A673 (cell line): ENCODE results near the gene RAB11A. TPM values are rescaled to one million over a fixed set of nuclear protein-coding genes. Genes with fewer than 3 reads are reported as not detected.

ENCODE experiments used
- BruUV-seq: library from RNA; stranded (reverse); fragments of 400-500 nt; replicated peaks from 2 replicates; lab custom pipeline; 2021; lab: Mats Ljungman, UMichigan
- CTCF ChIA-PET: fragments of 300-600 bp; sonication (Branson Sonifier 250); formaldehyde crosslinking; loops from one replicate; lab custom pipeline; 2022; ENCODE audit warnings: antibody characterized with exemption; lab: Charles Lee
- POLR2A ChIA-PET: fragments of 300-600 bp; sonication (Branson Sonifier 250); formaldehyde crosslinking; loops from one replicate; lab custom pipeline; 2022; ENCODE audit warnings: antibody characterized with exemption; ENCODE audit not compliant: low non-redundant PET; lab: Charles Lee
- DNase-seq: peaks from one replicate; pipeline ENCODE4 v3.0.0-alpha.2; 2015; ENCODE audit warnings: low spot score
- H3K27ac ChIP-seq: fragments of 200-600 bp; sonication (generic); 2 replicates; pipeline ENCODE4 v1.5.1; 2016; ENCODE audit warnings: mixed run types, low read depth, mild to moderate bottlenecking, mixed read lengths, antibody characterized with exemption, low read length; ENCODE audit not compliant: poor library complexity, severe bottlenecking
- H3K27me3 ChIP-seq: fragments of 200-600 bp; sonication (generic); replicated peaks from 2 replicates; pipeline ENCODE4 v1.6.1; 2017; ENCODE audit warnings: mixed run types, low read depth, mild to moderate bottlenecking, mixed read lengths, antibody characterized with exemption, low read length; ENCODE audit not compliant: insufficient read depth, poor library complexity
- H3K36me3 ChIP-seq: fragments of 200-600 bp; sonication (generic); 2 replicates; pipeline ENCODE4 v1.6.1; 2016; ENCODE audit warnings: mixed run types, mild to moderate bottlenecking, mixed read lengths, antibody characterized with exemption, low read length; ENCODE audit not compliant: insufficient read depth, poor library complexity, severe bottlenecking
- H3K4me1 ChIP-seq: fragments of 200-600 bp; sonication (generic); 2 replicates; pipeline ENCODE4 v1.6.1; 2017; ENCODE audit warnings: mixed run types, mild to moderate bottlenecking, mixed read lengths, antibody characterized with exemption, low read length; ENCODE audit not compliant: insufficient read depth, poor library complexity, severe bottlenecking
- H3K4me3 ChIP-seq: fragments of 200-600 bp; sonication (generic); 2 replicates; pipeline ENCODE4 v1.5.1; 2016; ENCODE audit warnings: low read depth, mixed run types, mild to moderate bottlenecking, mixed read lengths, low read length; ENCODE audit not compliant: poor library complexity, severe bottlenecking
- H3K9me3 ChIP-seq: fragments of 200-600 bp; sonication (generic); 2 replicates; pipeline ENCODE4 v1.6.1; 2016; ENCODE audit warnings: mixed run types, low read depth, mild to moderate bottlenecking, mixed read lengths, antibody characterized with exemption, low read length; ENCODE audit not compliant: poor library complexity, severe bottlenecking
- CTCF ChIP-seq: fragments of 300-800, 200-600 bp; sonication (generic); conservative IDR thresholded peaks from 2 replicates; pipeline ENCODE4 v1.5.1; 2017; ENCODE audit warnings: low read depth, mild to moderate bottlenecking, antibody characterized with exemption, low read length, moderate library complexity, mixed read lengths
- EZH2 ChIP-seq: fragments of 200-600 bp; sonication (generic); IDR thresholded peaks from 2 replicates; pipeline ENCODE4 v1.6.1; 2017; ENCODE audit warnings: borderline replicate concordance, low read depth, mild to moderate bottlenecking, mixed read lengths, antibody characterized with exemption, low read length; ENCODE audit not compliant: poor library complexity, severe bottlenecking
- intact Hi-C: fragments of 100-400 bp; cut with micrococcal nuclease; formaldehyde crosslinking; loops from one replicate; pipeline ENCODE4 v1.10.0; 2022; ENCODE audit not compliant: unreplicated experiment
- total RNA-seq: library from RNA; stranded (reverse); gene quantifications from 2 replicates; pipeline ENCODE4 v1.2.3, GENCODE V29; 2021

Gene RAB11A
- total RNA-seq, 1 experiment from 2014 or later: 227 TPM

GRCh38 chr15:65822316-65822715, 47.0 kb upstream of the RAB11A start:
- no peak for DNase-seq
- H3K27ac ChIP-seq: no peak overlapping the region
- POLR2A ChIA-PET: no interaction called here
- H3K27me3 ChIP-seq: no peaks in the 10 kb centered on the region
- intact Hi-C loops: no loop called here
- H3K4me3 ChIP-seq: no peak overlapping the region
- no TSS peak for BruUV-seq
- no peaks in the 10 kb centered on the region for H3K36me3 ChIP-seq
- H3K4me1 ChIP-seq: no peaks in the 10 kb centered on the region
- TF ChIP-seq CTCF (no peak), EZH2 (no peak)
- CTCF ChIA-PET: no interaction called here
- H3K9me3 ChIP-seq: no peaks in the 10 kb centered on the region

- Histone ChIP-seq H3K9me3 (no peaks in the 10 kb centered on the region), H3K27ac (no peak overlapping the region), H3K27me3 (no peaks in the 10 kb centered on the region), H3K4me1 (no peaks in the 10 kb centered on the region), H3K4me3 (no peak overlapping the region), H3K36me3 (no peaks in the 10 kb centered on the region)
- TF ChIP-seq EZH2 (no peak), CTCF (peak; percentile 71)
- POLR2A ChIA-PET: interaction anchor here (0.6 kb wide), 1 partner anchor 376 kb away, joined by 3 read pairs; no protein-coding TSS in a partner anchor
- CTCF ChIA-PET: interaction anchor here (0.5 to 1.1 kb wide), 5 partner anchors 8 to 175 kb away, joined by 3 to 7 read pairs (median 4); no protein-coding TSS in a partner anchor
- DNase-seq: peak; percentile 67
- intact Hi-C loops: no loop called here
- no TSS peak for BruUV-seq
Observed at GRCh38 chr15:65824031-65824743, 45.1 kb upstream of the RAB11A start.

GRCh38 chr15:65824941-65825544, 44.2 kb upstream of the RAB11A start:
- no TSS peak for BruUV-seq

More at GRCh38 chr15:65824941-65825544, 44.2 kb upstream of the RAB11A start:
- Histone ChIP-seq H3K9me3 (no peaks in the 10 kb centered on the region), H3K27ac (no peak overlapping the region), H3K36me3 (no peaks in the 10 kb centered on the region), H3K4me3 (no peak overlapping the region), H3K4me1 (no peaks in the 10 kb centered on the region), H3K27me3 (no peaks in the 10 kb centered on the region)
- TF ChIP-seq CTCF: no peak
- no peak for TF ChIP-seq EZH2
- CTCF ChIA-PET: interaction anchor here (0.6 kb wide), 1 partner anchor 46 kb away, joined by 3 read pairs; no protein-coding TSS in a partner anchor
- POLR2A ChIA-PET: no interaction called here
- intact Hi-C loops: no loop called here
- no peak for DNase-seq
